Measurements from ENCODE around the gene RUNX1. TPM values are rescaled to one million over a fixed set of nuclear protein-coding genes. Genes with fewer than 3 reads are reported as not detected.

RUNX1 gene
- total and polyA plus RNA-seq, 2 of the 13 experiments (the other 11 are each of a cell fraction or from before 2014, with no cell fraction given): 5.4 to 6.4 TPM

DNA sequence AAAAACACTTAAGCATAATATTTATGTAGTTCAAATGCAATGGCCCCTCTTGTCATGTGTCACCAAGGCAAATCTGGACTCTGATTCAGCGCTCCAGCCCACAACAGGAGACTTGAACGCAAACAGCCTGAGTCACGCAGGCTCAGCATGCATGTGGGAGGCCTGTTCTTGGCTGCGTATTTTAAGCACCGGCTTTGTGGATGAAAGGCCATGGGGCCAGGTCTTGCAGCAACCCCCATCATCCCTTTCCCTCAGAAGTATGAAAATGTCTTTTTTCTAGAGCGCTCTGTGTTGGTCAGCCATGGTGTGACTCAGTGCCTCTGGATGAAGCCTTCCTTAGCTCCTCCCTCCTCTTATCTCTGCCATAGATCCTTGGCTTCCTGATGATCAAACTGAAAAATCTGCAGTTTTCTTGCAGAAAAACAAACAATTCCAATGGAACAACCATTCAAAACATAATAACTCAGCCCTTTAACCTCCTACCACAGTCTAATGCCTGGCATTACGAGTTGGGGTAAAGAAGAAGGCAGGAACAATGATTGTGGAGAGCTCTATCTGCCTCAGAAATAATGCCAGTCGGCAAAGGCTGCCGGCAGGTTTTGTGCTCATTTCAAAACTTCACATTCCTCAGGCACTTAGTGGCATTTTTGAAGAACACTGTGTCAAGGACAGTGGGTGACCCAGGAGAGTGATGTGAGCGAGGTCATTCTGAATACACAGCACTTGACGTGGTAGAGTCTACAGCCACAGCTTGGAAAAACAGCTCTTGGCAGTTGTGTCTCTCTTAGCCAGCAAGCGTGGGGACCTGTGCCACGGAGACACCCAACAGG, 212.8 kb downstream of the RUNX1 start (continued):
- TF ChIP-seq, protein P1, sequence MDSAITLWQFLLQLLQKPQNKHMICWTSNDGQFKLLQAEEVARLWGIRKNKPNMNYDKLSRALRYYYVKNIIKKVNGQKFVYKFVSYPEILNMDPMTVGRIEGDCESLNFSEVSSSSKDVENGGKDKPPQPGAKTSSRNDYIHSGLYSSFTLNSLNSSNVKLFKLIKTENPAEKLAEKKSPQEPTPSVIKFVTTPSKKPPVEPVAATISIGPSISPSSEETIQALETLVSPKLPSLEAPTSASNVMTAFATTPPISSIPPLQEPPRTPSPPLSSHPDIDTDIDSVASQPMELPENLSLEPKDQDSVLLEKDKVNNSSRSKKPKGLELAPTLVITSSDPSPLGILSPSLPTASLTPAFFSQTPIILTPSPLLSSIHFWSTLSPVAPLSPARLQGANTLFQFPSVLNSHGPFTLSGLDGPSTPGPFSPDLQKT (CRISPR knock-in tag; IDR thresholded peaks at IDR 0.05; ENCODE audit: borderline replicate concordance): no peak
- TF ChIP-seq, protein P2, sequence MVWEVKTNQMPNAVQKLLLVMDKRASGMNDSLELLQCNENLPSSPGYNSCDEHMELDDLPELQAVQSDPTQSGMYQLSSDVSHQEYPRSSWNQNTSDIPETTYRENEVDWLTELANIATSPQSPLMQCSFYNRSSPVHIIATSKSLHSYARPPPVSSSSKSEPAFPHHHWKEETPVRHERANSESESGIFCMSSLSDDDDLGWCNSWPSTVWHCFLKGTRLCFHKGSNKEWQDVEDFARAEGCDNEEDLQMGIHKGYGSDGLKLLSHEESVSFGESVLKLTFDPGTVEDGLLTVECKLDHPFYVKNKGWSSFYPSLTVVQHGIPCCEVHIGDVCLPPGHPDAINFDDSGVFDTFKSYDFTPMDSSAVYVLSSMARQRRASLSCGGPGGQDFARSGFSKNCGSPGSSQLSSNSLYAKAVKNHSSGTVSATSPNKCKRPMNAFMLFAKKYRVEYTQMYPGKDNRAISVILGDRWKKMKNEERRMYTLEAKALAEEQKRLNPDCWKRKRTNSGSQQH (CRISPR knock-in tag; IDR thresholded peaks at IDR 0.05; ENCODE audit: low read depth): peak; percentile 56; the same call in 1 of the 2 replicates
- TF ChIP-seq ZNF337 (CRISPR knock-in tag; IDR thresholded peaks at IDR 0.05; ENCODE audit: borderline replicate concordance, low read depth): no peak
- TF ChIP-seq ZNF567 (CRISPR knock-in tag; IDR thresholded peaks at IDR 0.05; ENCODE audit: borderline replicate concordance): no peak
- TF ChIP-seq NR2F1 (CRISPR knock-in tag; IDR thresholded peaks at IDR 0.05): peak; percentile 85 to 93
- peak; percentile 52; the same call in 1 of the 2 replicates for TF ChIP-seq XBP1 (CRISPR knock-in tag; IDR thresholded peaks at IDR 0.05)
- TF ChIP-seq XRCC5 (optimal IDR thresholded peaks at IDR 0.05; ENCODE audit: low read length): no peak
- TF ChIP-seq ZNF652 (CRISPR knock-in tag; IDR thresholded peaks at IDR 0.05; ENCODE audit: borderline replicate concordance, low read depth): no peak
- TF ChIP-seq ZFAT (CRISPR knock-in tag; conservative IDR thresholded peaks at IDR 0.05): no peak
- TF ChIP-seq, protein P3, sequence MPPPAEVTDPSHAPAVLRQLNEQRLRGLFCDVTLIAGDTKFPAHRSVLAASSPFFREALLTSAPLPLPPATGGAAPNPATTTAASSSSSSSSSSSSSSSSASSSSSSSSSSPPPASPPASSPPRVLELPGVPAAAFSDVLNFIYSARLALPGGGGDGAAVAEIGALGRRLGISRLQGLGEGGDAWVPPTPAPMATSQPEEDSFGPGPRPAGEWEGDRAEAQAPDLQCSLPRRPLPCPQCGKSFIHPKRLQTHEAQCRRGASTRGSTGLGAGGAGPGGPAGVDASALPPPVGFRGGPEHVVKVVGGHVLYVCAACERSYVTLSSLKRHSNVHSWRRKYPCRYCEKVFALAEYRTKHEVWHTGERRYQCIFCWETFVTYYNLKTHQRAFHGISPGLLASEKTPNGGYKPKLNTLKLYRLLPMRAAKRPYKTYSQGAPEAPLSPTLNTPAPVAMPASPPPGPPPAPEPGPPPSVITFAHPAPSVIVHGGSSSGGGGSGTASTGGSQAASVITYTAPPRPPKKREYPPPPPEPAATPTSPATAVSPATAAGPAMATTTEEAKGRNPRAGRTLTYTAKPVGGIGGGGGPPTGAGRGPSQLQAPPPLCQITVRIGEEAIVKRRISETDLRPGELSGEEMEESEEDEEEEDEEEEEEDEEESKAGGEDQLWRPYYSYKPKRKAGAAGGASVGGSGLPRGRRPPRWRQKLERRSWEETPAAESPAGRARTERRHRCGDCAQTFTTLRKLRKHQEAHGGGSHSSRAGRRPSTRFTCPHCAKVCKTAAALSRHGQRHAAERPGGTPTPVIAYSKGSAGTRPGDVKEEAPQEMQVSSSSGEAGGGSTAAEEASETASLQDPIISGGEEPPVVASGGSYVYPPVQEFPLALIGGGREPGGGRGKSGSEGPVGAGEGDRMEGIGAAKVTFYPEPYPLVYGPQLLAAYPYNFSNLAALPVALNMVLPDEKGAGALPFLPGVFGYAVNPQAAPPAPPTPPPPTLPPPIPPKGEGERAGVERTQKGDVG (CRISPR knock-in tag; IDR thresholded peaks at IDR 0.05; ENCODE audit: borderline replicate concordance): no peak
- TF ChIP-seq JUND (CRISPR knock-in tag; IDR thresholded peaks at IDR 0.05): peak; percentile 45
- peak; percentile 92 for TF ChIP-seq GFI1 (CRISPR knock-in tag; IDR thresholded peaks at IDR 0.05; ENCODE audit: borderline replicate concordance)
- TF ChIP-seq TCF7L2 (IDR thresholded peaks at IDR 0.05; ENCODE audit: low read depth, low read length): no peak
- TF ChIP-seq PAF1 (CRISPR knock-in tag; IDR thresholded peaks at IDR 0.05): no peak
- TF ChIP-seq ZNF646 (CRISPR knock-in tag; IDR thresholded peaks at IDR 0.05): no peak
- no peak for TF ChIP-seq ZNF703 (CRISPR knock-in tag; IDR thresholded peaks at IDR 0.05; ENCODE audit: borderline replicate concordance)

Measured in HepG2 (cell line).